ENCODE measurements around the gene COG1.

The COG1 gene

DNA sequence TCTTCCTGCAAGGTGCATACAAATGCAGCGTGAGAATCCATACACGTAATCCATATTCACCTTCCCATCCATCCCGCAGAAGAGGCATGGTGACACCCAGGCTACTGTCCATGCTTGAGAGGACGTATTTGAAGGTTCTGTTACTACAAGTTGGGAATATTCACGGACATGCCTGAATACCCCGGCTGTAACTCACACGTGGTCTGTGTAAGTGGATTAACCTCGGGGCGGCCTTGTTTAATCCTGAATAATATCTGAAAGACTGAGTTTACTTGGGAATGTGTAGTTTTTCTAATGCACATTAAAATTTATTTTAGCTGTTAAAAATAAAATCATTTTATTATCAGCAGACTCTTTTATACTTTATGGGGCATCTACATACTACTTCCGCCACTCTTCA is 55.7 kb downstream of the COG1 start:
- Histone ChIP-seq H2AFZ (ENCODE audit: low read length) (no peak overlapping the region), H3K27ac (ENCODE audit: low read length) (no peak overlapping the region), H3K4me2 (ENCODE audit: low read depth, low read length) (no peak overlapping the region), H3K4me3 (ENCODE audit: low read length) (no peak overlapping the region), H4K20me1 (ENCODE audit: insufficient read depth, low read length) (no peaks in the 10 kb centered on the region), H3K9me2 (replicated peaks; ENCODE audit: insufficient read depth, low read length) (no peaks in the 10 kb centered on the region), H3F3A (ENCODE audit: insufficient read depth, low read length) (no peaks in the 10 kb centered on the region), H3K36me3 (replicated peaks; ENCODE audit: insufficient read depth, low read length) (no peaks in the 10 kb centered on the region), H3K27me3 (replicated peaks; ENCODE audit: insufficient read depth, low read length) (no peaks in the 10 kb centered on the region), H3K9me3 (replicated peaks; ENCODE audit: insufficient read depth, low read length) (no peaks in the 10 kb centered on the region), H3K4me1 (ENCODE audit: low read length) (no peaks in the 10 kb centered on the region), H3K79me2 (ENCODE audit: low read length) (no peaks in the 10 kb centered on the region), H3K9ac (ENCODE audit: low read length) (no peak overlapping the region)
- no peak for TF ChIP-seq EZH2phosphoT487 (IDR thresholded peaks at IDR 0.05; ENCODE audit: low read length)
- TF ChIP-seq EZH2 (optimal IDR thresholded peaks at IDR 0.05; ENCODE audit: low read depth, low read length), result no peak
- TF ChIP-seq, protein P1, sequence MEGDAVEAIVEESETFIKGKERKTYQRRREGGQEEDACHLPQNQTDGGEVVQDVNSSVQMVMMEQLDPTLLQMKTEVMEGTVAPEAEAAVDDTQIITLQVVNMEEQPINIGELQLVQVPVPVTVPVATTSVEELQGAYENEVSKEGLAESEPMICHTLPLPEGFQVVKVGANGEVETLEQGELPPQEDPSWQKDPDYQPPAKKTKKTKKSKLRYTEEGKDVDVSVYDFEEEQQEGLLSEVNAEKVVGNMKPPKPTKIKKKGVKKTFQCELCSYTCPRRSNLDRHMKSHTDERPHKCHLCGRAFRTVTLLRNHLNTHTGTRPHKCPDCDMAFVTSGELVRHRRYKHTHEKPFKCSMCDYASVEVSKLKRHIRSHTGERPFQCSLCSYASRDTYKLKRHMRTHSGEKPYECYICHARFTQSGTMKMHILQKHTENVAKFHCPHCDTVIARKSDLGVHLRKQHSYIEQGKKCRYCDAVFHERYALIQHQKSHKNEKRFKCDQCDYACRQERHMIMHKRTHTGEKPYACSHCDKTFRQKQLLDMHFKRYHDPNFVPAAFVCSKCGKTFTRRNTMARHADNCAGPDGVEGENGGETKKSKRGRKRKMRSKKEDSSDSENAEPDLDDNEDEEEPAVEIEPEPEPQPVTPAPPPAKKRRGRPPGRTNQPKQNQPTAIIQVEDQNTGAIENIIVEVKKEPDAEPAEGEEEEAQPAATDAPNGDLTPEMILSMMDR (IDR thresholded peaks at IDR 0.05; ENCODE audit: low read length), result no peak
- DNase-seq, result no peak

DNA sequence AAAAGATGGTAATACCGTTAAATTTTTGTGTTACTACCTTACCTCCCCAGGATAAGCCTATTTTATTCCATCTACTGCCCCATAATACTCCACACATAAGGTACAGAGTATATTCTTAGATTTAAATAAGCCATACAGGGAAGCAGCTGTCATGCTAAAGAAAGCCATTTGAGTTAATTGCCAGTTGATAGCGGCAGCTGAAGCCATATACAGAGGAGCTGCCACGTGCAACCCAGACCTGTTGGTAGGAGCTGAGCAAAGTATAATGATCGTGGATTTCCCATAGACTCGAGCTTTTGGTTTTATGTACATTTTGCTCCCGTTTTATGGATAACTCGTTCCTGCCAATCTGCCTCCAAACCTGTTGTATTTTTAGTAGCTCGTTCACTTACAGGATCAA is 56.8 kb downstream of the COG1 start:
- no peaks in the 10 kb centered on the region for H3K79me2 ChIP-seq (ENCODE audit: low read length)
- H3K4me1 ChIP-seq (ENCODE audit: low read length), result no peaks in the 10 kb centered on the region
- no peaks in the 10 kb centered on the region for H4K20me1 ChIP-seq (ENCODE audit: insufficient read depth, low read length)
- no peaks in the 10 kb centered on the region for H3K9me2 ChIP-seq (replicated peaks; ENCODE audit: insufficient read depth, low read length)
- H3K9ac ChIP-seq (ENCODE audit: low read length), result no peak overlapping the region
- no peak overlapping the region for H2AFZ ChIP-seq (ENCODE audit: low read length)
- no peak for TF ChIP-seq EZH2phosphoT487 (IDR thresholded peaks at IDR 0.05; ENCODE audit: low read length)
- TF ChIP-seq, protein P1 (IDR thresholded peaks at IDR 0.05; ENCODE audit: low read length), result no peak
- TF ChIP-seq EZH2 (optimal IDR thresholded peaks at IDR 0.05; ENCODE audit: low read depth, low read length), result no peak
- no peaks in the 10 kb centered on the region for H3K36me3 ChIP-seq (replicated peaks; ENCODE audit: insufficient read depth, low read length)
- H3F3A ChIP-seq (ENCODE audit: insufficient read depth, low read length), result no peaks in the 10 kb centered on the region
- H3K9me3 ChIP-seq (replicated peaks; ENCODE audit: insufficient read depth, low read length), result no peaks in the 10 kb centered on the region
- H3K27ac ChIP-seq (ENCODE audit: low read length), result no peak overlapping the region
- no peak overlapping the region for H3K4me2 ChIP-seq (ENCODE audit: low read depth, low read length)
- no peak for DNase-seq
- no peak overlapping the region for H3K4me3 ChIP-seq (ENCODE audit: low read length)
- H3K27me3 ChIP-seq (replicated peaks; ENCODE audit: insufficient read depth, low read length), result no peaks in the 10 kb centered on the region

DNA sequence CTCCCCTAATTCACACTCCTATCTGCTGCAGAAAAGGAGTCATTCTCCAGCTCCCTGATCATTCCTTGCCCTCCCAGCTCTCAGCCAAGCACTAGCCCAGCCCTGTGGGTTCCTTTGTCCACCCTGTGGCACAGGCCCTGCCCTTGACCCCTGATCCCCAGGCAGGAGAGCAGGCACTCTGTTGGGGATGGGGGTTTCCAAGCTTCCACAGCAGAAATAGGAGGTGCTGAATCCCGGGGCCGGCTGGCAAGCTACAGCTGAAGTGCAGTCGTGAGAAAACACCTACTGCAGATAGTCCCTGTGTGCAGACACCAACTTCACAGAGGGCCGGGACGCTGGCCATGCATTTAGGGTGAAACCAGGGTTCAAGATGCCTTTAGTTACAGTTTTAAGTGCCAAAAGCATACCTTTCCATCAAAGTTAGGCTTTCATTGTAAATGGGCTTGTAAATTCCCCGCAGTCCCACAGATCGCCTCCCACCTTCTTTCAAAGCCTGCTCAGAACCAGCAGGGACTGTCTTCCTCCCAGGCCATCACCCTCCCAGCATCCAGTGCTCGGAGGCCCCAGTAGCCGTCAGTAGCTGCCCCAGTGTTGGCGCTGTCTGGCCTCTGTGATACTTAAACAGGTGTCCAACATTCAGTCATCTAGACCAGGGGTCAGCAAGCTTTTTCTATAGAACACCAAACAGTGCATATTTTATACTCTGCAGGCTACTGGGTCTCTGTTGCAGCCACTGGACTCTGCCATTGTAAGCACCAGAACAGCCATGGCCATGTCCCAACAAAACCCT is 58.2 kb downstream of the COG1 start:
- no peaks in the 10 kb centered on the region for H3K9me3 ChIP-seq (replicated peaks; ENCODE audit: insufficient read depth, low read length)
- TF ChIP-seq, protein P1 (IDR thresholded peaks at IDR 0.05; ENCODE audit: low read length), result no peak
- TF ChIP-seq EZH2 (optimal IDR thresholded peaks at IDR 0.05; ENCODE audit: low read depth, low read length) (no peak), EZH2phosphoT487 (IDR thresholded peaks at IDR 0.05; ENCODE audit: low read length) (no peak)
- H3K9ac ChIP-seq (ENCODE audit: low read length), result no peak overlapping the region
- H4K20me1 ChIP-seq (ENCODE audit: insufficient read depth, low read length), result no peaks in the 10 kb centered on the region
- no peak overlapping the region for H3K27ac ChIP-seq (ENCODE audit: low read length)
- no peak overlapping the region for H2AFZ ChIP-seq (ENCODE audit: low read length)
- no peaks in the 10 kb centered on the region for H3K36me3 ChIP-seq (replicated peaks; ENCODE audit: insufficient read depth, low read length)
- no peak overlapping the region for H3K4me2 ChIP-seq (ENCODE audit: low read depth, low read length)
- no peaks in the 10 kb centered on the region for H3K27me3 ChIP-seq (replicated peaks; ENCODE audit: insufficient read depth, low read length)
- H3K4me3 ChIP-seq (ENCODE audit: low read length), result no peak overlapping the region
- DNase-seq, result no peak
- H3K9me2 ChIP-seq (replicated peaks; ENCODE audit: insufficient read depth, low read length), result no peaks in the 10 kb centered on the region
- H3F3A ChIP-seq (ENCODE audit: insufficient read depth, low read length), result no peaks in the 10 kb centered on the region
- H3K4me1 ChIP-seq (ENCODE audit: low read length), result no peaks in the 10 kb centered on the region
- H3K79me2 ChIP-seq (ENCODE audit: low read length), result no peaks in the 10 kb centered on the region
